ENCODE results near the gene HOXC12.

Gene HOXC12

DNA sequence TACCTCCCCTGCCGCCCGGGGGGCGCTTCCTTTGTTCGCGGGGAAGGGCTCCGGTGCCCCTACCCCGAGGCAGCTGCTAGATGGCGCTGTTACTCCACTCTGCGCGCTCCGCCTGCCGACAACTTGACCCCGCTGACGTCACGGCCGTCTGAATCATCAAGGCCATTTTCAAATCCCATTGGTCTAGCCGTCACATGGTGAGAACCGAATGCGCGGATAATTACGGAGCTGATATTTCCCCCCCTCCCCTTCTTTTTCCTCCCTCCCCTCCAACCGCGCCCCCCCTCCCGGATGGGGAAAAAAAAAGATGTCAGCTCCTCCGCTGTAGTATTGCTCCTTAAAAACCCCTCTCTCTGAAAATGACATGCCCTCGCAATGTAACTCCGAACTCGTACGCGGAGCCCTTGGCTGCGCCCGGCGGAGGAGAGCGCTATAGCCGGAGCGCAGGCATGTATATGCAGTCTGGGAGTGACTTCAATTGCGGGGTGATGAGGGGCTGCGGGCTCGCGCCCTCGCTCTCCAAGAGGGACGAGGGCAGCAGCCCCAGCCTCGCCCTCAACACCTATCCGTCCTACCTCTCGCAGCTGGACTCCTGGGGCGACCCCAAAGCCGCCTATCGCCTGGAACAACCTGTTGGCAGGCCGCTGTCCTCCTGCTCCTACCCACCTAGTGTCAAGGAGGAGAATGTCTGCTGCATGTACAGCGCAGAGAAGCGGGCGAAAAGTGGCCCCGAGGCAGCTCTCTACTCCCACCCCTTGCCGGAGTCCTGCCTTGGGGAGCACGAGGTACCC, 30.4 kb downstream of the HOXC12 start, which contains the start of gene HOXC10:
HOXC10 (plus strand) TSS at position 246 of the 791 bp plus-strand sequence; CDS start at position 360, 114 bp downstream.
- DNase-seq (ENCODE audit: low spot score) = peak; percentile 92

DNA sequence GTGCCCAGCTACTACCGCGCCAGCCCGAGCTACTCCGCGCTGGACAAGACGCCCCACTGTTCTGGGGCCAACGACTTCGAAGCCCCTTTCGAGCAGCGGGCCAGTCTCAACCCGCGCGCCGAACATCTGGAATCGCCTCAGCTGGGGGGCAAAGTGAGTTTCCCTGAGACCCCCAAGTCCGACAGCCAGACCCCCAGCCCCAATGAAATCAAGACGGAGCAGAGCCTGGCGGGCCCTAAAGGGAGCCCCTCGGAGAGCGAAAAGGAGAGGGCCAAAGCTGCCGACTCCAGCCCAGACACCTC, 30.9 kb downstream of the HOXC12 start:
- DNase-seq (ENCODE audit: low spot score) = no peak

DNA sequence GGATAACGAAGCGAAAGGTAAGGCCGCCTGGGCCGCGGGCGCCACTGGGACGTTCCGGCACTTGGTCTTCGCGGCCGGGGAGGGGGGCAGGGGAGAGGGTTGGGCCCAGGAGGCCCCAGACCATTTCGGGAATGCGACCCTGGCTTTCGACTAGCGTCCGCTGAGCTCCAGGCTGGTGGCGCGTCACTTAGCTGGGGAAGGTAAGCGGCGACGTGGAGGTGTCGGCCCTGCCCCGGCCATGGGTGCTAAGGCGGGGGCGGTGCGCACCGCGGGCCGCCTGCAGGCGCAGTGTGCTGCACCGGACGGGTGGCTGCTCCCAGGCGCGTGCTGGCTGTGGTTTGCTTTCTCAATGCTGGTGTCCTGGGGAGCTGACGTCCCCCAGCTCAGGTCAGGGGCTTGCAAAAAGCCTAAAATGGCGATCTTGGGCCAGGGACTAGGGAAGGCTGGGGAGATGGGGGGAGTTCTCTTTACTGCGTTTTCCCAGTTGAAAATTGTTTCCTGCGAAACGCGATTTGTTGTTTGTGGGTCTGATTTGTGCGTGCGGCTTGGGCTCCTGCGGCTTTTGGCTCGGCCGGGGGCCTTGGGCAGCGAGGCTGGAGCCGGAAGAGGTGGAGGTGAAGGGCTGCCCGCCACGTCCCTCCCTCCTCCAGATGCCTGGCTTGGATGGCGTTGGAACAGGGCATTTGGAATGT, 31.4 kb downstream of the HOXC12 start:
- no peak for DNase-seq (ENCODE audit: low spot score)

DNA sequence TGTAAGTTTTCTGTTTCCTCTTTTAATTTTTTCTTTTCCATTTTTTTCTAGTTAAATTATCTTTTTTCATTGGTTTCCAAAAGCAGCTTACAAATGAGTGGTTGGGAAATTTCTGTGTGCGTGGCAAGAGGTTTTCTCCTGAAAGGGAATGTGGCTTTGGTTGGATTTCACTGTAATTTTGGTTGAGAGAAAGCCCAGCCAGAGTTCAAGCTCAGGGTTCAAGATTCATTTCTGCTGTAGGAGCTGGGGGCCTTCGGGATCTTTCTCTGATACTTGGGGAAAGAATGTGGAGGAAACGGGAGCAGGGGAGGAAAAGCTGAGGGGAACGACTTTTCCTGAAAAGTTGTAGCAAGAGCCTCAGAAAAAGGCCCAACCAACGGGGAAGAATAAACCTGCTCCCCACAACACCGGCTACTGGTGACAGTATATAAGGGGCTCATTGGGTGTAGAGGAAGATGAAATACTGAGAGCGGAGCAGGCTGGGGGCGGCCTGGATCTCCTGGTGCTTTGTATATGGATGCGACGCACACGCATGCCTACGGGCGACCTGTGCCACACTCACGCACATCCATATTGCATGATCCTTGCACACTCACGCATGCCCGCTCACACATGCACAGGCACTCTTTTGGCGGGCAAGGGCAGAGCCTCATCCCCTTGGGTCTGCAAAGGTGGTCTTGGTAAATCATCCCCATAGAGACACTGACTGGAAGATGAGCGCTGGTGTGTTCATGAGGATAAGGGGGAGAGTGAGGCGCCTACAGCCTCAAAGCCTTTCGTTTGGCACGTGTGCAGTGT, 32.2 kb downstream of the HOXC12 start:
- DNase-seq (ENCODE audit: low spot score) = no peak

GRCh38 chr12:53987787-53988230, 33.1 kb downstream of the HOXC12 start:
- DNase-seq (ENCODE audit: low spot score) = no peak

DNA sequence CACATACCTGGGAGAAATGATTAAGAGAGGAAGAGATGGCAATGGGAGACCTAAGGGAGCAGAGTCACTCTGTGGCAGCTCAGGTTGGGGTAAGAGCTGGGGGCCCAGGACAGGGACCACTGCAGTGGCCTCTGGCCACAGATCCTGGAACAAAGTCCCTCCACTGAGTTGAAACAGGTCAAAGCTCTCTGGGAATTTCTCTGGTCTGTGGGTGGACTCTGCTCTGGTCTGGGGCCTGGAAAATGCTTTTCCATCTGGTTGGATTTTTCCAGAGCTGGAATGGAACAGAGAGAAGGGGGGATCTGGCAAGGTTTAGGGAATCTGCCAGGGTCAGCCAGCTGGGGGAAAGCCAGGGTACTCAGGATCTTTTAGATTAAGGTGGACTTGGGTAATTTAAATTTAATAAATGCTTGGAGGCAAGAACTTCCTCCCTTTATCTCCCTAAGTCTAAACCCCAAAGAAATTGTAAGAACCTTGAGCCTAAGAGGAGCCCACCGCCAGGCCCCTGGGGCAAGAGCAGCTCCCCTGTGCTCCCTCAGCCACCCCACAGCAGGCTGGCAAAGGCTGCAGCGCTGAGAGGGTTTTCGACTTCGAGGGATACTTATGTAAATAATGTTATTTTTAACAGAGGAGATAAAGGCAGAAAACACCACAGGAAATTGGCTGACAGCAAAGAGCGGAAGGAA, 34.0 kb downstream of the HOXC12 start:
- no peak for DNase-seq (ENCODE audit: low spot score)

- DNase-seq (ENCODE audit: low spot score) = no peak
These were observed 34.8 kb downstream of the HOXC12 start for GRCh38 chr12:53989227-53990113.

GRCh38 chr12:53990311-53991076, 35.8 kb downstream of the HOXC12 start:
- no peak for DNase-seq (ENCODE audit: low spot score)

DNA sequence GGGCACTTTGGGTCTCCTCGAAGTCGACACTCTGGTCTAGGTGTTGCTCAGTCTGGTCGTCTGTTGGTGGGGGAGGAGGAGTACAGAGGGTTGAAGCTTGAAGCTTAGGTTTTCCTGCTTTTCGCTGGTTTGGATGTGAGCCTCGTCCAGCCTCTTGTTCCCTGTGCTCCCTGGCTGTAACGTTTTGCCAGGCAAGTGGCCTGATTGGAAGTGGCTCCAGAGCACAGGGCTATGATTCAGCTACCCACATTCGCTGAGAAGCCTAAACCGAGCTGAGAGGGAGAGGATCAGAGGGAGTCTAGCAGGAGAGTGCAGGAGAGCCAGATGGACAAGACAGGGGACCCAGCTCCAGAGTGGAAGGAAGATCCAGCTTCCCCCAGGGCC, 36.4 kb downstream of the HOXC12 start:
- DNase-seq (ENCODE audit: low spot score) = no peak

- DNase-seq (ENCODE audit: low spot score) = no peak
These were observed 37.7 kb downstream of the HOXC12 start for GRCh38 chr12:53992377-53992889.

DNA sequence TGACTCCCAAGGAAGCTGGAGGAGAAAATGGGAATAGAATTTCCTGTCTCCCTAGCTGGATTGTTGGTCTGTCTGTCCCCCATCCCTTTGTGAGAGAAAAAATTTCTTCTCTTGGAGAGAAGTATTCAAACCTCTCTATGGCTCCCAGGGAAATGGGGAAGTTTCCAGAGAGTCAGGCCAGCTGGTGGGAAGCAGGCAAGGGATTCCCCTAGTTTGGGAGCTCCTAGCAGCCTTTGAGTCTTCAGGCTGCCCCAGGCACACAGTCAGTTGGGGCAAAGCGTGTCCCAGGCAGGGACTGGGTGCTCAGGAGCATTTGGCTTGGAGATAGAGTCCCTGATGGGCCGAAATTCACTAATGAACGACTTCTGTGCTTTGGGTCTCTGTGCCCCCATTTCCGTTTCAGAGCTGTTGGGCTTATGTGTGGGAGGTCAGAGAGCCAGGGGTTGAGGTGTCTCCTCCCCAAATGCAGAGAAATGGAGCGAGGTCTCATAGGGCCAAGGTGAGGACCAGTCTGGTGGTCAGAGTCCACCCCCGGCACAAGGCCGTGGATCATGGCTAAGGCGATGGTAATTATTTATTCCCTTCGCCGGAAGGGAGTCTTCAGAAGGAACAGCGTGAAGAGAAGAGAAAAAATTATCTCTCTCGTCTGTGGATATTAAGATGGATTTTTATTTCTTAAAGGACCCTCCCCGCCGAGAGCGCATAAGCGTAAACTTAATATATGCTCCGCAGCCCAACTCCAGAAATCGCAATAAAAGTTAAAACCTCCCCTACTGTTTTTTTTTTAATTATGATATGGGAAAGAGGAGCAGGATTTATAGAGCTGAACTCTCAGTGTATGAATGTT, 38.7 kb downstream of the HOXC12 start:
- no peak for DNase-seq (ENCODE audit: low spot score)

GRCh38 chr12:53994009-53994263, 39.2 kb downstream of the HOXC12 start:
- DNase-seq (ENCODE audit: low spot score) = no peak

GRCh38 chr12:53994264-53995001, 39.7 kb downstream of the HOXC12 start:
- no peak for DNase-seq (ENCODE audit: low spot score)

DNA sequence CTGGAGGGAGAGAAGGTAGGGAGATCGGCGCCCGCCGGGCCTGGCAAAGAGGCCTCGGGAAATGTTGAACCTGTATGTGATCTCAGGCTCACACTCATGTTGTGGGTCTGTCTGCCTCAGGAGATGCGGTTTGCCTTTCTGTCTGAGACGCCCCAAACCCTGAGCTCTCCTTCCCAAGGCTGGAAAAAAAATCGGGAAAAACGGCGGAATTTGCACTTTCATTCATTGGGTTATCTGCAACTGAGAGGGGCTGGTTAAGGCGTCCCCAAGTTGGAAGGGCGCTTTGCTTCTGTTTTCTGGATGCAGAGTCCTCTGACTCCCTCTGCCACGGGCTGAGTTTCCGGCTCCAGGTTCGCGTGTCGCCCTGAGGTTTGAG, 40.3 kb downstream of the HOXC12 start:
- DNase-seq (ENCODE audit: low spot score) = no peak

- no peak for DNase-seq (ENCODE audit: low spot score)
These were observed 40.9 kb downstream of the HOXC12 start for GRCh38 chr12:53995378-53996239.

- DNase-seq (ENCODE audit: low spot score) = no peak
These were observed 41.8 kb downstream of the HOXC12 start for GRCh38 chr12:53996240-53997203.
